ENCODE data around the gene TMEM123. TPM values are rescaled to one million over a fixed set of nuclear protein-coding genes. Genes with fewer than 3 reads are reported as not detected.

TMEM123 gene
- total RNA-seq, 1 experiment from 2014 or later = 400 TPM

DNA sequence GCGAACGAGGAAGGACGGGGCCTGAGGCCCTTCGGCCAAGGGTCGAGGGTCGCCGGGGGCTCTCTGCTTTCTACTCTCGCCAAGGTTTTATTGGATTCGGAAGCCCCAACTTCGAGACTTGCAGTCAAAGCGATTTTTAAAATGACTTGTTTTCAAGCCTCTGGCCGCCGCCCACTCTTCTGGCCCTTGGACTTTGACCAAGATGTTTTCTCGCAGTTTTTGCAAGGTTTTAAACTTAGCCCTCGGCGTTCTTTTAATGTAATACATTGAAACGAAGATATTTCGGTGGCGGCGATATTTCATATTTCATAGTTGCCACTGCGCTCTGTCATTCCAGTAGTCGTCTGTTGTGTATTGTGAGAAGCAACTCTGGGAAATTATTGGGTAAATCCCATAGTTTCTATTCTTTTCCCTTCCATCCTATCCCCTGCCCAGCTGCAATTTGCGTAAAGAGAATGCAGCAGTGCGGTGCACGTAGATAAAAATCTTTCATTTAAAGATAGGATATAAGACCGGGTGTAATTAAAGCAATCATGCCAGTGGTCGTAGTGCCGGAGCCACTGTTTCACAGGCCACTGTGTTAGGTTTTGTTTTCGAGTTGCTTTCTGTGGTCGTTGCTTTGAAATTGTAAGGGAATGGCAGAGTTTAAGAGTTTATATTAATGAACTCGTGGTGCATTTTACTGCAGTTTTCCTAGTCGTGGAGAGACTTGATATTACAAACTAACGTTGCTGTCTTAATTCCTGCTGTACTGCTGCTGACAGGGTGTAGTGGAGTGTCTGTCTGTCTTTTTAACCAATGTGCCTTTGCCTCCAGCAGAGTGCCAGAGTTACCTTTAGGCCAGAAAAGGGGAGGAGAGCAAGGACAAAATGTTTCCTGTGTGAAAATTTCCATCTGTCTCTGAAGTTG lies 104.8 kb downstream of the TMEM123 start:
- ChIA-PET POLR2A (interaction anchor here (0.7 kb wide), 1 partner anchor 118 kb away, joined by 8 read pairs; no protein-coding TSS in a partner anchor), CTCF (interaction anchor here (0.7 to 1.0 kb wide), 3 partner anchors 63 to 319 kb away, joined by 3 to 7 read pairs (median 6); no protein-coding TSS in a partner anchor)
- intact Hi-C loops (cut with micrococcal nuclease; ENCODE audit: unreplicated experiment) = loop anchor here (1.0 to 5.0 kb wide), 5 partner anchors 30 to 266 kb away; partner anchors contain the start of genes BIRC3, TMEM123 and YAP1
- Histone ChIP-seq H3K4me1 (peaks cover 17% of the 10 kb centered on the region), H3K9me3 (no peaks in the 10 kb centered on the region), H3K27me3 (replicated peaks; ENCODE audit: control insufficient read depth, insufficient read depth, low read length) (no peaks in the 10 kb centered on the region), H3K36me3 (ENCODE audit: control insufficient read depth, insufficient read depth, low read length) (peaks cover 2% of the 10 kb centered on the region; the same call in 1 of the 2 replicates), H3K4me3 (ENCODE audit: low read depth, low read length) (peak overlapping the region; percentile 52)
- Mint-ChIP-seq H3K27me3 (ENCODE audit: insufficient read depth, unreplicated experiment) (no peaks in the 10 kb centered on the region), H3K36me3 (ENCODE audit: insufficient read depth, unreplicated experiment) (peaks cover 46% of the 10 kb centered on the region), H3K4me3 (ENCODE audit: unreplicated experiment) (peak overlapping the region; percentile 93), H3K9me3 (ENCODE audit: unreplicated experiment) (no peaks in the 10 kb centered on the region), H3K4me1 (ENCODE audit: low read depth, unreplicated experiment) (peaks cover 8% of the 10 kb centered on the region), H3K27ac (ENCODE audit: unreplicated experiment) (peak overlapping the region; percentile 68)
- BruUV-seq (replicated peaks) = TSS peak; percentile 44
- peak in 1 of 2 experiments; percentile 40 for DNase-seq
- no peak for TF ChIP-seq CTCF (IDR thresholded peaks at IDR 0.05; ENCODE audit: insufficient read depth in 1 of 2, low read depth in 1 of 2, low read length in 1 of 2, severe bottlenecking in 1 of 2, unreplicated experiment in 1 of 2)

DNA sequence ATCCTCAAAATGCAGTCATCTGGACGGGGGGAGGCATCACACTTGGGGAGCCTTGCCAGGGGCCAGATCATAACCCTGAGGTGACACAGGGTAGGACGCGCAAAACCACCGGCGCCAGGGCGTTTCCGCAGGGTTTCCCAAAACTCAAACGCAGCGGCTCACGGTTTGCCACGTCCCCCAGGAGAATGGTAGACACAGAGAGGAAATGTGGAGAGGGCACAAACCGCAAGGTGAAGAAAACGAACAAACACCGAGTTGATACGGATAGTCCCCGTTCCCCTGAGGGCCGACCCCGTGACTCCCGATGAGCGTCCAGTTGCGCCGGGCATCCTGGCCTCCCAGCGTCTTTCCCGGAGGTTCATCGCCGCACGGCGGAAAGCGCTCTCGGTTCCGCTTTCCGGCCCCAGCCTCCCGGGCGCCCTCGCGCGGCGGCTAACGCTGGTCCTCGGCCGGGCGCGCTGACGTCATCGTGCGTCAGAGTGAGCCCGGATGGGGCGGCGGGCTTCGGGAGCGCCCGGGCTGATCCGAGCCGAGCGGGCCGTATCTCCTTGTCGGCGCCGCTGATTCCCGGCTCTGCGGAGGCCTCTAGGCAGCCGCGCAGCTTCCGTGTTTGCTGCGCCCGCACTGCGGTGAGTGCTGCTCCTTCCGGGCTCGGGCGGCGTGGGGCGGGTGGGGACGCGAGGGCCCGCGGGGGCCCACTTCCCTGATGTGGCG lies 105.7 kb downstream of the TMEM123 start, which contains the start of gene BIRC2:
TSS of gene BIRC2 (plus strand) at position 467 of the 714 bp plus-strand sequence. CDS start 2,641 bp downstream, outside the sequence.
- no peaks in the 10 kb centered on the region for H3K27me3 Mint-ChIP-seq (ENCODE audit: insufficient read depth, unreplicated experiment)
- peak; percentile 96 to 100 for DNase-seq
- H3K27ac Mint-ChIP-seq (ENCODE audit: unreplicated experiment) = peak within 1 kb of the TSS; percentile 68
- Histone ChIP-seq H3K4me3 (ENCODE audit: low read depth, low read length) (peak within 1 kb of the TSS; percentile 52), H3K36me3 (ENCODE audit: control insufficient read depth, insufficient read depth, low read length) (peaks cover 2% of the 10 kb centered on the region; the same call in 1 of the 2 replicates), H3K27me3 (replicated peaks; ENCODE audit: control insufficient read depth, insufficient read depth, low read length) (no peaks in the 10 kb centered on the region), H3K9me3 (no peaks in the 10 kb centered on the region), H3K4me1 (peaks cover 17% of the 10 kb centered on the region)
- intact Hi-C loops (cut with micrococcal nuclease; ENCODE audit: unreplicated experiment) = loop anchor here (1.0 to 5.0 kb wide), 7 partner anchors 30 to 435 kb away; partner anchors contain the start of genes BIRC3, TMEM123 and YAP1
- peaks cover 8% of the 10 kb centered on the region for H3K4me1 Mint-ChIP-seq (ENCODE audit: low read depth, unreplicated experiment)
- H3K36me3 Mint-ChIP-seq (ENCODE audit: insufficient read depth, unreplicated experiment) = peaks cover 38% of the 10 kb centered on the region
- peak; percentile 71 to 97 for TF ChIP-seq CTCF (IDR thresholded peaks at IDR 0.05; ENCODE audit: insufficient read depth in 1 of 2, low read depth in 1 of 2, low read length in 1 of 2, severe bottlenecking in 1 of 2, unreplicated experiment in 1 of 2)
- ChIA-PET POLR2A (interaction anchor here (0.6 to 0.7 kb wide), 6 partner anchors 9 to 432 kb away, joined by 3 to 9 read pairs (median 6); no protein-coding TSS in a partner anchor), CTCF (interaction anchor here (0.5 to 1.3 kb wide), 6 partner anchors 43 to 320 kb away, joined by 3 to 7 read pairs (median 4); no protein-coding TSS in a partner anchor)
- BruUV-seq (replicated peaks) = no TSS peak
- no peaks in the 10 kb centered on the region for H3K9me3 Mint-ChIP-seq (ENCODE audit: unreplicated experiment)
- H3K4me3 Mint-ChIP-seq (ENCODE audit: unreplicated experiment) = peak within 1 kb of the TSS; percentile 93

- DNase-seq = no peak
- BruUV-seq (replicated peaks) = TSS peak; percentile 81
- POLR2A ChIA-PET = no interaction called here
Measured at GRCh38 chr11:102346456-102346747, 106.2 kb downstream of the TMEM123 start.

More at GRCh38 chr11:102346456-102346747, 106.2 kb downstream of the TMEM123 start:
- intact Hi-C loops (cut with micrococcal nuclease; ENCODE audit: unreplicated experiment) = loop anchor here (1.0 to 5.0 kb wide), 5 partner anchors 106 to 434 kb away; partner anchors contain the start of genes TMEM123 and YAP1
- H3K4me3 ChIP-seq (ENCODE audit: low read depth, low read length) = peak overlapping the region; percentile 52
- H3K36me3 ChIP-seq (ENCODE audit: control insufficient read depth, insufficient read depth, low read length) = peaks cover 2% of the 10 kb centered on the region; the same call in 1 of the 2 replicates
- no peak for TF ChIP-seq CTCF (IDR thresholded peaks at IDR 0.05; ENCODE audit: insufficient read depth in 1 of 2, low read depth in 1 of 2, low read length in 1 of 2, severe bottlenecking in 1 of 2, unreplicated experiment in 1 of 2)
- Mint-ChIP-seq H3K27ac (ENCODE audit: unreplicated experiment) (peak overlapping the region; percentile 68), H3K4me1 (ENCODE audit: low read depth, unreplicated experiment) (peaks cover 8% of the 10 kb centered on the region), H3K36me3 (ENCODE audit: insufficient read depth, unreplicated experiment) (peaks cover 34% of the 10 kb centered on the region), H3K27me3 (ENCODE audit: insufficient read depth, unreplicated experiment) (no peaks in the 10 kb centered on the region), H3K4me3 (ENCODE audit: unreplicated experiment) (peak overlapping the region; percentile 93), H3K9me3 (ENCODE audit: unreplicated experiment) (no peaks in the 10 kb centered on the region)
- no peaks in the 10 kb centered on the region for H3K9me3 ChIP-seq
- H3K4me1 ChIP-seq = peaks cover 17% of the 10 kb centered on the region
- no peaks in the 10 kb centered on the region for H3K27me3 ChIP-seq (replicated peaks; ENCODE audit: control insufficient read depth, insufficient read depth, low read length)
- CTCF ChIA-PET = interaction anchor here (0.9 to 1.3 kb wide), 2 partner anchors 64 to 320 kb away, joined by 3 to 6 read pairs; no protein-coding TSS in a partner anchor

Measured in Caco-2 (cell line).